ENCODE measurements around the gene GMEB2.

Gene GMEB2

GRCh38 chr20:63542031-63542559 lies 84.8 kb downstream of the GMEB2 start:
- no peak for DNase-seq

- no peak for DNase-seq
These were observed 85.5 kb downstream of the GMEB2 start for GRCh38 chr20:63541371-63541770.

GRCh38 chr20:63540417-63541186 lies 86.3 kb downstream of the GMEB2 start:
- DNase-seq, result no peak

- no peak for DNase-seq
These were observed 87.2 kb downstream of the GMEB2 start for GRCh38 chr20:63539441-63540370.

- no peak for DNase-seq
These were observed 87.8 kb downstream of the GMEB2 start for GRCh38 chr20:63539092-63539430.

GRCh38 chr20:63538204-63539091 lies 88.5 kb downstream of the GMEB2 start:
- no peak for DNase-seq

Measured in NCI-H1436 treated with DMSO at 0.1 percent for 48 hours (cell line).